B cell (primary cell): ENCODE results near the gene AKR1C3. TPM values are rescaled to one million over a fixed set of nuclear protein-coding genes. Genes with fewer than 3 reads are reported as not detected.

Experiments
- ATAC-seq: fragments of 200-7000 bp; cut with Tn5 transposase; one replicate; pipeline ENCODE4 v1.10.0; 2021; ENCODE audit warnings: low read depth, mild to moderate bottlenecking, moderate number of reproducible peaks, moderate library complexity
- CTCF ChIA-PET: fragments of 350-600 bp; sonication (Branson Sonifier 250); formaldehyde crosslinking; loops from one replicate; lab custom pipeline; 2021; ENCODE audit warnings: antibody characterized with exemption, inconsistent platforms; lab: Charles Lee
- POLR2A ChIA-PET: fragments of 350-600 bp; sonication (Branson Sonifier 250); formaldehyde crosslinking; loops from one replicate; lab custom pipeline; 2021; ENCODE audit warnings: antibody characterized with exemption; lab: Charles Lee
- DNase-seq: peaks from one replicate; pipeline ENCODE4 v3.0.0; 2013
- H2AFZ ChIP-seq: 2 replicates; pipeline ENCODE4 v1.6.1; 2012; ENCODE audit warnings: mild to moderate bottlenecking, low read depth, low read length; ENCODE audit not compliant: insufficient read depth, poor library complexity, severe bottlenecking
- H3K27ac ChIP-seq, 2 donors: 1 replicate in 1 of 2; 2 replicates in 1 of 2; pipeline ENCODE4 v1.5.1; 2012 to 2013; ENCODE audit warnings: low read length in 2 of 2, mild to moderate bottlenecking in 2 of 2, moderate library complexity in 1 of 2
- H3K27me3 ChIP-seq, 4 experiments: fragments of 200-600 bp in 1 of 4; sonication (generic) in 1 of 4; replicated peaks in 1 of 4; 1 replicate in 2 of 4; 2 replicates in 2 of 4; pipeline versions ENCODE4 v1.6.1 to v1.7.0; 2013 to 2016; ENCODE audit warnings: low read length in 3 of 4, mild to moderate bottlenecking in 2 of 4, mixed read lengths in 1 of 4, moderate library complexity in 1 of 4; ENCODE audit not compliant: insufficient read depth in 4 of 4, control insufficient read depth in 3 of 4; ENCODE audit errors: control extremely low read depth in 1 of 4
- H3K36me3 ChIP-seq, 2 experiments: replicated peaks in 1 of 2; 1 replicate in 1 of 2; 2 replicates in 1 of 2; pipeline versions ENCODE4 v1.6.1 to v1.7.1; 2013; ENCODE audit warnings: low read length in 1 of 2; ENCODE audit not compliant: insufficient read depth in 2 of 2, control insufficient read depth in 1 of 2; ENCODE audit errors: control extremely low read depth in 1 of 2, extremely low read depth in 1 of 2
- H3K4me1 ChIP-seq, 2 donors: fragments of 200-600 bp in 1 of 2; sonication (generic) in 1 of 2; 1 replicate in 1 of 2; 2 replicates in 1 of 2; pipeline versions ENCODE4 v1.5.1 to v1.6.1; 2013 to 2017; ENCODE audit warnings: low read length in 2 of 2; ENCODE audit not compliant: control insufficient read depth in 2 of 2, insufficient read depth in 2 of 2
- H3K4me2 ChIP-seq: replicated peaks from 2 replicates; pipeline ENCODE3; 2012; ENCODE audit warnings: mild to moderate bottlenecking, low read depth, low read length; ENCODE audit not compliant: poor library complexity, severe bottlenecking
- H3K4me3 ChIP-seq, 5 experiments: fragments of 200-600 bp in 1 of 5; sonication (generic) in 1 of 5; 1 replicate in 3 of 5; 2 replicates in 2 of 5; pipeline versions ENCODE4 v1.5.1 to v1.7.0; 2011 to 2016; ENCODE audit warnings: low read length in 4 of 5, mild to moderate bottlenecking in 4 of 5, low read depth in 2 of 5, control low read depth in 1 of 5, moderate library complexity in 1 of 5; ENCODE audit not compliant: insufficient read depth in 1 of 5; ENCODE audit errors: control extremely low read depth in 1 of 5, extremely low read depth in 1 of 5
- H3K79me2 ChIP-seq: fragments of 200-600 bp; sonication (generic); one replicate; pipeline ENCODE4 v1.6.0; 2016; ENCODE audit warnings: low read length; ENCODE audit not compliant: control insufficient read depth, insufficient read depth
- H3K9ac ChIP-seq: fragments of 200-600 bp; sonication (generic); 2 replicates; pipeline ENCODE4 v1.6.1; 2017; ENCODE audit warnings: mild to moderate bottlenecking, low read length, moderate library complexity
- H3K9me3 ChIP-seq, 3 donors: one replicate each; pipeline versions ENCODE4 v1.6.1 to v1.7.1; 2013; ENCODE audit warnings: low read length in 2 of 3; ENCODE audit not compliant: control insufficient read depth in 2 of 3, insufficient read depth in 1 of 3; ENCODE audit errors: control extremely low read depth in 1 of 3
- H4K20me1 ChIP-seq: 2 replicates; pipeline ENCODE4 v1.6.0; 2012; ENCODE audit warnings: mild to moderate bottlenecking, low read length; ENCODE audit not compliant: insufficient read depth, control insufficient read depth, poor library complexity, severe bottlenecking
- H3K27ac Mint-ChIP-seq: one replicate; pipeline ENCODE4 v1.8.0; 2021; ENCODE audit warnings: mixed read lengths
- H3K27me3 Mint-ChIP-seq: one replicate; pipeline ENCODE4 v1.8.0; 2021; ENCODE audit warnings: mixed read lengths
- H3K4me1 Mint-ChIP-seq: one replicate; pipeline ENCODE4 v1.8.0; 2021; ENCODE audit warnings: mixed read lengths
- H3K4me3 Mint-ChIP-seq: one replicate; pipeline ENCODE4 v1.8.0; 2021; ENCODE audit warnings: mixed read lengths
- H3K9me3 Mint-ChIP-seq: one replicate; pipeline ENCODE4 v1.8.0; 2022; ENCODE audit warnings: mixed read lengths; ENCODE audit not compliant: insufficient read depth
- CTCF ChIP-seq: fragments of 200-600 bp; IDR thresholded peaks from one replicate; pipeline ENCODE4 v1.8.0; 2022; ENCODE audit warnings: antibody characterized with exemption, mild to moderate bottlenecking
- EZH2 ChIP-seq: IDR thresholded peaks from 2 replicates; pipeline ENCODE4 v1.6.1; 2012; ENCODE audit warnings: borderline replicate concordance, low read depth, mild to moderate bottlenecking, moderate library complexity, low read length; ENCODE audit not compliant: insufficient read depth, poor library complexity, severe bottlenecking
- WGBS: methylation state at CpG from one replicate; pipeline ENCODE4 v1.1.5; 2013; ENCODE audit warnings: missing lambda C conversion rate; ENCODE audit not compliant: insufficient coverage; 5-methylcytosine and 5-hydroxymethylcytosine counted together
- intact Hi-C: fragments of 100-400 bp; cut with micrococcal nuclease; formaldehyde crosslinking; loops from one replicate; pipeline ENCODE4 v1.10.0; 2022
- polyA plus RNA-seq: library from polyadenylated mRNA; depleted of rRNA; stranded (reverse); fragments of >200 nt; gene quantifications from 2 replicates; pipeline ENCODE4 v1.2.3, GENCODE V29; 2012
- total RNA-seq, 2 donors: library from RNA; stranded (reverse); fragments of 120-200 nt in 1 of 2; gene quantifications; 1 replicate in 1 of 2; 2 replicates in 1 of 2; pipeline versions ENCODE4 v1.2.3 to v1.2.4, GENCODE V29; 2013 to 2022

Gene AKR1C3
- total and polyA plus RNA-seq, 2 donors (not counting 1 experiment from before 2014, with no cell fraction given): 0.28 to 0.62 TPM

GRCh38 chr10:5091196-5091595 lies 3.0 kb upstream of the AKR1C3 start:
- Mint-ChIP-seq H3K4me3 (no peak overlapping the region), H3K9me3 (peaks cover 3% of the 10 kb centered on the region), H3K4me1 (no peaks in the 10 kb centered on the region), H3K27ac (no peak overlapping the region), H3K27me3 (peaks cover 6% of the 10 kb centered on the region)
- intact Hi-C loops: no loop called here
- Histone ChIP-seq H3K27ac (no peak overlapping the region), H3K9me3 (peaks cover 0 to 3% (median 0%) of the 10 kb centered on the region in 3 donors), H3K4me3 (no peak overlapping the region), H3K27me3 (no peaks in the 10 kb centered on the region), H3K79me2 (no peaks in the 10 kb centered on the region), H3K4me2 (no peak overlapping the region), H3K36me3 (no peaks in the 10 kb centered on the region), H2AFZ (no peak overlapping the region), H4K20me1 (no peaks in the 10 kb centered on the region), H3K4me1 (peaks cover 0 to 5% of the 10 kb centered on the region in 2 donors), H3K9ac (no peak overlapping the region)
- DNase-seq: no peak
- TF ChIP-seq CTCF: no peak
- TF ChIP-seq EZH2: no peak
- POLR2A ChIA-PET: no interaction called here
- ATAC-seq: no peak
- no CpG with 5 or more reads among the region's 3 CpGs for WGBS
- CTCF ChIA-PET: no interaction called here

- no peaks in the 10 kb centered on the region for H3K79me2 ChIP-seq
- intact Hi-C loops: no loop called here
- H3K4me1 ChIP-seq: peaks cover 0 to 5% of the 10 kb centered on the region in 2 donors
- no peak for TF ChIP-seq CTCF
- no peak overlapping the region for H3K4me3 ChIP-seq
- H3K27me3 ChIP-seq: no peaks in the 10 kb centered on the region
- H3K27ac ChIP-seq: no peak overlapping the region
- peaks cover 0 to 3% (median 0%) of the 10 kb centered on the region in 3 donors for H3K9me3 ChIP-seq
- Mint-ChIP-seq H3K4me3 (no peak overlapping the region), H3K27me3 (peaks cover 9% of the 10 kb centered on the region), H3K4me1 (no peaks in the 10 kb centered on the region), H3K9me3 (peaks cover 3% of the 10 kb centered on the region), H3K27ac (no peak overlapping the region)
- no peak overlapping the region for H3K9ac ChIP-seq
- POLR2A ChIA-PET: no interaction called here
- H2AFZ ChIP-seq: no peak overlapping the region
- DNase-seq (no peak), ATAC-seq (no peak)
- H4K20me1 ChIP-seq: no peaks in the 10 kb centered on the region
- H3K4me2 ChIP-seq: no peak overlapping the region
- CTCF ChIA-PET: no interaction called here
- no peaks in the 10 kb centered on the region for H3K36me3 ChIP-seq
- no CpG with 5 or more reads among the region's 2 CpGs for WGBS
Observed at GRCh38 chr10:5092375-5092774, 1.8 kb upstream of the AKR1C3 start.
